HepG2 (cell line): Measurements from ENCODE around the gene APC2. TPM values are rescaled to one million over a fixed set of nuclear protein-coding genes. Genes with fewer than 3 reads are reported as not detected.

Experiments
- ETV6 ChIP-seq: sonication (generic); formaldehyde crosslinking; conservative IDR thresholded peaks from 2 replicates; pipeline ENCODE4 v1.4.0; 2020; ENCODE audit warnings: missing genetic modification reagents
- HNF4G ChIP-seq, 2 experiments: sonication (generic) in 1 of 2; formaldehyde crosslinking in 1 of 2; IDR thresholded peaks; 2 replicates each; pipeline versions ENCODE4 v1.4.0 to v1.6.1; 2011 to 2020; ENCODE audit warnings: borderline replicate concordance in 2 of 2, low read depth in 2 of 2, mild to moderate bottlenecking in 2 of 2, low read length in 1 of 2, missing genetic modification reagents in 1 of 2, moderate library complexity in 1 of 2
- HOXA5 ChIP-seq: sonication (generic); formaldehyde crosslinking; IDR thresholded peaks from 2 replicates; pipeline ENCODE4 v1.4.0; 2020; ENCODE audit warnings: missing genetic modification reagents
- IKZF5 ChIP-seq: IDR thresholded peaks from 2 replicates; pipeline ENCODE4 v1.6.1; 2018; ENCODE audit warnings: missing genetic modification reagents, mild to moderate bottlenecking, missing compliant biosample characterization
- JUND ChIP-seq: sonication (generic); formaldehyde crosslinking; IDR thresholded peaks from 2 replicates; pipeline ENCODE4 v1.8.0; 2022; ENCODE audit warnings: mild to moderate bottlenecking, missing genetic modification reagents
- MAZ ChIP-seq, 2 experiments: sonication (generic) in 1 of 2; formaldehyde crosslinking in 1 of 2; IDR thresholded peaks; 2 replicates each; pipeline versions ENCODE4 v1.5.0 to v1.6.1; 2012 to 2020; ENCODE audit warnings: low read depth in 2 of 2, mild to moderate bottlenecking in 2 of 2, borderline replicate concordance in 1 of 2, improper control_type of control experiment in 1 of 2, low read length in 1 of 2, missing genetic modification reagents in 1 of 2, moderate library complexity in 1 of 2
- PHF20 ChIP-seq: sonication (generic); formaldehyde crosslinking; IDR thresholded peaks from 2 replicates; pipeline ENCODE4 v1.5.0; 2020; ENCODE audit warnings: mild to moderate bottlenecking, missing genetic modification reagents
- ZFP36 ChIP-seq: fragments of 150-350 bp; IDR thresholded peaks from 2 replicates; pipeline ENCODE4 v1.6.1; 2018; ENCODE audit warnings: borderline replicate concordance, low read length, low read depth; ENCODE audit not compliant: partially characterized antibody
- ZHX1 ChIP-seq: sonication (generic); formaldehyde crosslinking; IDR thresholded peaks from 2 replicates; pipeline ENCODE4 v1.8.1; 2022; ENCODE audit warnings: low read depth, mild to moderate bottlenecking, missing genetic modification reagents
- ZMAT3 ChIP-seq: sonication (generic); formaldehyde crosslinking; conservative IDR thresholded peaks from 2 replicates; pipeline ENCODE4 v1.7.0; 2021; ENCODE audit warnings: missing genetic modification reagents
- ZNF574 ChIP-seq: sonication (generic); formaldehyde crosslinking; IDR thresholded peaks from 2 replicates; pipeline ENCODE4 v1.4.0; 2020; ENCODE audit warnings: missing genetic modification reagents
- polyA plus RNA-seq, 8 experiments: library from polyadenylated mRNA; depleted of rRNA in 3 of 8; stranded (reverse) in 7 of 8; unstranded in 1 of 8; fragments of >200 nt; fragmentation: Illumina TruSeq in 4 of 8; extraction: Trizol in 4 of 8; gene quantifications; 2 replicates each; pipeline versions ENCODE4 v1.2.1 to v1.2.3, GENCODE V29; 2011 to 2016; ENCODE audit warnings: low read depth in 4 of 8, missing spikeins in 1 of 8, mixed read lengths in 1 of 8; ENCODE audit not compliant: insufficient read depth in 1 of 8
- total RNA-seq, 5 experiments: library from RNA; depleted of rRNA; stranded (reverse); fragments of >200 nt; fragmentation: Illumina TruSeq; extraction: Trizol; gene quantifications; 2 replicates each; pipeline ENCODE4 v1.2.3, GENCODE V29; 2016; ENCODE audit warnings: low read depth in 1 of 5
- TF ChIP-seq, protein P1 (sequence below): sonication (generic); formaldehyde crosslinking; IDR thresholded peaks from 2 replicates; pipeline ENCODE4 v1.4.0; 2020; ENCODE audit warnings: missing genetic modification reagents
- TF ChIP-seq, protein P2 (sequence below), 2 experiments: IDR thresholded peaks; 2 replicates each; pipeline ENCODE4 v1.6.1; 2011 to 2012; ENCODE audit warnings: low read length in 2 of 2, borderline replicate concordance in 1 of 2, low read depth in 1 of 2, mild to moderate bottlenecking in 1 of 2, moderate library complexity in 1 of 2

APC2 gene
- total and polyA plus RNA-seq, 2 of the 13 experiments (the other 11 are each of a cell fraction or from before 2014, with no cell fraction given) = 0.08 to 0.22 TPM

DNA sequence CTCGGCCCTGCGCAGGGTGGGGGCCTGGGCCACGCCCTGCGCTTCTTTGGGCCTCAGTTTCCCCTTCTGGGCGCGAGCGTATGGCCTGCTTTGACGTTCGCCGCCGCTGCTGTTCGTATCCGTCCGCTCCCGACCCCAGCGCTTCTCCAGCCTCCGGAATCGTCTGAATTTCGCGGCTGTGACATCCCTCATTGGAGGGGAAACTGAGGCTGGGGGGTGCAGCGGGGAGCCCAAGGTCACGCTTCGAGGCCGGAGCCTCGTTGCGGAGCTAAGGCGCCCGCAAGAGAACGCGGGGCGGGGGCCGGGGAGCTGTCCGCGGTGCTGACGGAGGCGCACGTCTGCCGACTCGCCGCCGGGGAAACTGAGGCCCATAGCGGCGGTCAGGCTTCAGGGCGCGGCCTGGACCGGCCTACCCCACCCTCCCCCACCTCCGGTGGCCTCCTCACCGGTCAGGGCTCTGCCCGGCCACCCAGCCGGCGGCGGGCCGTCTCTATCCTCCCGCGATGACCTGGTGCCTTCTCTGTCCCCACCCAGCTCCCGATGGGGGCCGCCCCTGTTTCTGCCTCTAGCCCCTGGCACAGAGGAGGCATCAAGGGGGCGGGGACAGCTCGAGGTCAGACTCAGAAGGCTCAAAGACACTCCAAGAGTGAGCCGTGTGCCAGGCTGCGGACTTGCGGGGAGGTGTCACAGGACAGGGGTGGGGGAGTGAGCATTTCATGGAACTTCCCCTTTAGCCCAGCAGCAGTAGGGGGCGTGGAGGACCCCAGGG is 3.0 kb upstream of the APC2 start (continued):
- TF ChIP-seq JUND (no peak), ZMAT3 (CRISPR knock-in tag) (no peak; the same call in 1 of the 2 replicates), ZHX1 (no peak), MAZ (IDR thresholded peaks at IDR 0.05; ENCODE audit: borderline replicate concordance, low read depth, low read length) (no peak), MAZ (CRISPR knock-in tag; IDR thresholded peaks at IDR 0.05; ENCODE audit: low read depth) (no peak), HNF4G (IDR thresholded peaks at IDR 0.05; ENCODE audit: borderline replicate concordance, low read depth, low read length) (no peak), HNF4G (CRISPR knock-in tag; IDR thresholded peaks at IDR 0.05; ENCODE audit: borderline replicate concordance, low read depth) (no peak), PHF20 (CRISPR knock-in tag) (no peak), HOXA5 (CRISPR knock-in tag) (peak; percentile 79; the same call in 1 of the 2 replicates), ETV6 (CRISPR knock-in tag) (no peak), ZFP36 (no peak), IKZF5 (CRISPR knock-in tag) (peak; percentile 73; the same call in 1 of the 2 replicates), ZNF574 (CRISPR knock-in tag) (0 out of 2 replicates have a peak, but pooled peaks have one; percentile 17)
- TF ChIP-seq, protein P1, sequence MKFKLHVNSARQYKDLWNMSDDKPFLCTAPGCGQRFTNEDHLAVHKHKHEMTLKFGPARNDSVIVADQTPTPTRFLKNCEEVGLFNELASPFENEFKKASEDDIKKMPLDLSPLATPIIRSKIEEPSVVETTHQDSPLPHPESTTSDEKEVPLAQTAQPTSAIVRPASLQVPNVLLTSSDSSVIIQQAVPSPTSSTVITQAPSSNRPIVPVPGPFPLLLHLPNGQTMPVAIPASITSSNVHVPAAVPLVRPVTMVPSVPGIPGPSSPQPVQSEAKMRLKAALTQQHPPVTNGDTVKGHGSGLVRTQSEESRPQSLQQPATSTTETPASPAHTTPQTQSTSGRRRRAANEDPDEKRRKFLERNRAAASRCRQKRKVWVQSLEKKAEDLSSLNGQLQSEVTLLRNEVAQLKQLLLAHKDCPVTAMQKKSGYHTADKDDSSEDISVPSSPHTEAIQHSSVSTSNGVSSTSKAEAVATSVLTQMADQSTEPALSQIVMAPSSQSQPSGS (CRISPR knock-in tag) = no peak
- TF ChIP-seq, protein P2, sequence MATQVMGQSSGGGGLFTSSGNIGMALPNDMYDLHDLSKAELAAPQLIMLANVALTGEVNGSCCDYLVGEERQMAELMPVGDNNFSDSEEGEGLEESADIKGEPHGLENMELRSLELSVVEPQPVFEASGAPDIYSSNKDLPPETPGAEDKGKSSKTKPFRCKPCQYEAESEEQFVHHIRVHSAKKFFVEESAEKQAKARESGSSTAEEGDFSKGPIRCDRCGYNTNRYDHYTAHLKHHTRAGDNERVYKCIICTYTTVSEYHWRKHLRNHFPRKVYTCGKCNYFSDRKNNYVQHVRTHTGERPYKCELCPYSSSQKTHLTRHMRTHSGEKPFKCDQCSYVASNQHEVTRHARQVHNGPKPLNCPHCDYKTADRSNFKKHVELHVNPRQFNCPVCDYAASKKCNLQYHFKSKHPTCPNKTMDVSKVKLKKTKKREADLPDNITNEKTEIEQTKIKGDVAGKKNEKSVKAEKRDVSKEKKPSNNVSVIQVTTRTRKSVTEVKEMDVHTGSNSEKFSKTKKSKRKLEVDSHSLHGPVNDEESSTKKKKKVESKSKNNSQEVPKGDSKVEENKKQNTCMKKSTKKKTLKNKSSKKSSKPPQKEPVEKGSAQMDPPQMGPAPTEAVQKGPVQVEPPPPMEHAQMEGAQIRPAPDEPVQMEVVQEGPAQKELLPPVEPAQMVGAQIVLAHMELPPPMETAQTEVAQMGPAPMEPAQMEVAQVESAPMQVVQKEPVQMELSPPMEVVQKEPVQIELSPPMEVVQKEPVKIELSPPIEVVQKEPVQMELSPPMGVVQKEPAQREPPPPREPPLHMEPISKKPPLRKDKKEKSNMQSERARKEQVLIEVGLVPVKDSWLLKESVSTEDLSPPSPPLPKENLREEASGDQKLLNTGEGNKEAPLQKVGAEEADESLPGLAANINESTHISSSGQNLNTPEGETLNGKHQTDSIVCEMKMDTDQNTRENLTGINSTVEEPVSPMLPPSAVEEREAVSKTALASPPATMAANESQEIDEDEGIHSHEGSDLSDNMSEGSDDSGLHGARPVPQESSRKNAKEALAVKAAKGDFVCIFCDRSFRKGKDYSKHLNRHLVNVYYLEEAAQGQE (IDR thresholded peaks at IDR 0.05; ENCODE audit: borderline replicate concordance in 1 of 2, low read depth in 1 of 2, low read length in 2 of 2) = peak in 1 of 2 experiments; percentile 96
